Kasumi-1 (cell line): ENCODE results near the gene AKAP14.
"Not testable (repeated sequence)": the region's sequence is repeated elsewhere in the genome, so short reads cannot be mapped to it uniquely, and the experiment has no call there.

Experiments
- DNase-seq, 2 experiments: peaks; one replicate each; lab custom pipeline; 2025; lab: John Stamatoyannopoulos, UW

The AKAP14 gene

DNA sequence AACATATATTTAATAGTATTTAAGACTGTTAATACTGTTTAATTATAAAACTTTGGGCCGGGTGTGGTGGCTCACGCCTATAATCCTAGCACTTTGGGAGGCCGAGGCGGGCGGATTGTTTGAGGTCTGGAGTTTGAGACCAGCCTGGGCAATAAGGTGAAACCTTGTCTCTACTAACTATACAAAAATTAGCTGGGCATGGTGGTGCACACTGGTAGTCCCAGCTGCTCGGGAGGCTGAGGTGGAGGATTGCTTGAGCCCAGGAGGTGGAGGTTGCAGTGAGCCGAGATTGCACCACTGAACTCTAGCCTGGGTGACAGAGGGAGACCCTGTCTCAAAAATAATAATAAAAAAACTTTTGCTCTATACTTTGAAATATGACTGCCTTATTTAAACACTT is 26.7 kb downstream of the AKAP14 start:
- DNase-seq = not testable (repeated sequence)

DNA sequence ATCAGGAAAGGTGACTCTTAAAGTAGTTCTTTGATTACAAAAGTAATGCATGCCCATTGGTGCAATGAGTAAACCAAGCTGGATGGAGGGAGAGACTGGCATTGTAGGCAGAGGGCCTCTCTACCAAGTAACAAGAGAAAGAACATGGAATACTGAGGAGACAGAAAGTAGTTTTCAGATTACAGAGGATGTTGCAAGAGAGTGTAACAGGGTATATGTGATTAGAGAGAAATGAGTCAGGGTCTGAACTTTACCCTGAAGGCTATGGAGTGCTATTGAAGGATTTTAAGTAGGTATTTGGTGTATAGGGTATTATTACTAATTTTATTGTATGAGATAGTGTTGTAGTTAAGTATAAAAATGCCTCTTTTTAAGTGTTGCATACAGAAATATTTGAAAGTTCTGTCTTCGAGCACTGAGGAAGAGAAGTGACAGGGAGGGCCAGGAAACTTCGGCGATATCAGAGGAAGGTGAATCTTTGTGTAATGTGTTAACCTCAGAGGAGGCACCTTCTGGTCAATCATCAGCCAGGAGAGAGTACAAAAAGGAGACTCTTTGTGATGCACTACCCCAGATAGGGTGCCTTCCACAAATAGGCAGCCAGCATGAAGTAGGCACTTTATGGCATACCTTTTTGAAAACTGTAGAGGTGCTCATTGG is 39.7 kb downstream of the AKAP14 start:
- DNase-seq = no peak

DNA sequence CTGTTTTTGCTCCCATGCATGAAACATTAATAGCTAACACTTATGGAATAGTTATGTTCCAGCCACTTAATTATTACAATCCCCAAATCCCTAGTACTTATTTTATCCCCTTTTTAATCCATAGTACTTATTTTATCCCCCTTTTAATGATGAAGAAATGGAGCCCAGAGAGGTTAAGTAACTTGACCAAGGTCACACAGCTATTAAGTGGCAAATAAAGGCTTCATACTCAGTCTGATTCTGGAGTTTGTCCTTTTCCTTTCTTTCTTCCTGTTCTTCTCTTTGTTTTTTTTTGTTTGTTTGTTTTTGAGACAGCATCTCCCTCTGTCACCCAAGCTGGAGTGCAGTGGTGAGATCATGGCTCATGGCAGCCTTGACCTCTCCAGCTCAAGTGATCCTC is 45.6 kb downstream of the AKAP14 start:
- no peak for DNase-seq

DNA sequence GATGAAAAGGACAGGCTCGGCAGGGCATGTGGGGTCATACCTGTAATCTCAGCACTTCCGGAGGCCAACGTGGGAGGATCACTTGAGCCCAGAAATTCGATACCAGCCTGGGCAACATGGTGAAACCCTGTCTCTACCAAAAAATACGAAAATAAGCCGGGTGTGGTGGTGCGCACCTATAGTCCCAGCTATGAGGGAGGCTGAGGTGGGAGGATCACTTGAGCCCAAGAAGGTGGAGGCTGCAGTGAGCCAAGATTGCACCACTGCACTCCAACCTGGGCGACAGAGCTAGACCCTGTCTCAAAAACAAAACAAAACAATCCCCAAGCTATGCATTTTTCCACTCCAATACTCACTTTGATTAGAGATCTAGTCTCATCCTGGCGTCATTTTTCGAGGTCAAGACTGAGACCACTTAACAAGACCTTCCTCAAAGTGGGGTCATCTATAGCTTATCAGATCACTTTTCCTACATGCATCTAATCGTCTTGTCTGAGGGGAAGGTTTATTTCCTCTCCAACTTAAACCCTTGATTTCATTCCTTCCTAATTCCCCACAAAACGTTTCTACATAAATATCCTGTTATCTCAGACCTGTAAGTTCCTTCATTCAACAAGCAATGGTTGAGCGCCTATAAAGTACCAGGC is 46.6 kb downstream of the AKAP14 start:
- DNase-seq = no peak

DNA sequence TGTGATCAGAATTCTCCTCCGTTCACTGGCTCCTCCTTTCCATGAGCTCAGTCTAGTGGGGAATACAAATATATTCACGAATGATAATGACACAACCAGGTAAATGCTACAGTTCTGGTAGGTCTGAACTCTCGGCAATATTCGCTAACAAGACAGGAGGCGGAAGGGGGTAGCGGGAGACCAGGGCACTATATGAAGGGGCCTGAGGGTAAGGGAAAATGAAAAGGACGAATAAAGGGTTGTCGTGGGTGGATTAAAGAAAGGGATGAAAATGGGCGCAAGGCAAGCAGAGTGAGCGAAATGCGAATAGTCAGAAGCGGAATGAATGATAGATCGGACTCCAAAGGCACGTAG is 47.1 kb downstream of the AKAP14 start:
- peak; percentile 13 to 36 for DNase-seq

DNA sequence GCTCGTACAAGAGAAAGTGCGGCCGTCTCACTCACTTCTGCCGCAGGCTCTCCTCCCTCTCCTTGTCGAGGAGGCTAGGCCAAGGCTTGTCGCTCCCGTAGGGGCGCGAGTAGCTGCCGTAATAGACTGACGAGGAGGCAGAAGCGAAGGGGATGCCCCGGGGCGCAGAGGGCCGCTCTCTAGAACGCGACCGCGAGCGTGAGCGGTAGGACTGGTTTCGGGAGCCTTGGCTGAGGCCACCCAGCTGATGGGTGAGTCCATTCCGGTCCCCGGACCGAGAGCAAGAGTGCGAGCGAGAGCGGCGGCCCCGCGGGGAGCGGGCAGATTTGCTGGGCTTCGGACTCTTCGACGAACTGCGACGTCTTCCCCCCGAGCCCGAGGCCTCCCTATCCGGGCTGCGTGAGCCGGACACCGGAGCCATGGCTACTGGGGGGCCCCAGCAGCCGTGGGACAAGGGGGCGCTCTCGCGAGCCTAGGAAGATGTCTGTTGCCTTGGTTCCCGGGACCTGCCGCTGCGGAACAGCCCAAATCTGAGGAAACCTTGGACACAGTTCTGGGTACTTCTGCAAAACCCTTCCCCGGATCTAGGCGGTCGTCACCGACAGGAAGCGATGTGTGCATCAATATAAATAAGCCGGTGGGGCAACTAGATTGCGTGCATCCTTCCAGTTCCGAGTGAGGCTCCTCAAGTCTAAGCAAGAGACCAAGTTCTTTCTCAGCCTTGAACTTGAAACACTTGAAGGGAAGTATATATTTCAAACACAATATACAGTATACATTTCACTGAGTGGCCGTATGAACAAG is 47.7 kb downstream of the AKAP14 start, which contains the start of gene NKAP:
Gene NKAP, minus strand, starts transcription at position 567 of the 804 bp plus-strand sequence. Its CDS starts 146 bp downstream, at position 421.
- DNase-seq = peak; percentile 83 to 87

DNA sequence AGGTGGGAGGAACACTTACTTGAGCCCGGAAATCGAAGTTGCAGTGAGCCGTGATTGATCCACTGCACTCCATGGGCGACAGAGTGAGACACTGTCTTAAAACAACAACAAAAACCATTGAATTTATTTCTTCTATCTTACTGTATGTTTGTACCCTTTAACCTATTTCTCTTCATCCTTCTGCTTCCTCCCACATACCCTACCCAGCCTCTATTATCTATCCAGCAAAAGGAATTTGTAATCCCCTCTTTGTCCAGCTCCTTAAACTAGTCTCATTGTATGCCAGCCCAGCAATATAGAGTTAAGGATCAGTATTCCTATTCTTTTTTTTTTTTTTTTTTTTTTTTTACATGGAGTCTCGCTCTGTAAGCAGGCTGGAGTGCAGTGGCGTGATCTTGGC is 49.8 kb downstream of the AKAP14 start:
- DNase-seq = no peak

DNA sequence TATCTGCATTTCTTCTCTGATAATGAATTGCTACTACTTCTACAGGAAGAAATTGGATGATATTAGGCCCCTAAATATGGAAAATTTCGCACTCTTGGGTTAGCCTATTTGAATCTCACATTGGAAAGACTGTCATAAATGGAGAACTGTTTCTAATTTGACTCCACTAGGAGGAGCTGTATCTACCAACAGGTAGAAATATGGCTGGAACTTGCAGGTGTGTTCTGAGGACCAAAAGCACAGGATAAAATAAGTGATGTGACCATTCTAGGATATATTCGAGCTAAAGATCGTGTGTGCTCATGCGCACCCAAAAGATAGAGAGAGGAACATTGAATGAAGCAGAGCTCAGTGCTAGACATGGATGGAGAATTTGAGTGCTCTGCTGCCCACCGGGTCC is 52.7 kb downstream of the AKAP14 start:
- peak in 1 of 2 experiments; percentile 6 for DNase-seq

DNA sequence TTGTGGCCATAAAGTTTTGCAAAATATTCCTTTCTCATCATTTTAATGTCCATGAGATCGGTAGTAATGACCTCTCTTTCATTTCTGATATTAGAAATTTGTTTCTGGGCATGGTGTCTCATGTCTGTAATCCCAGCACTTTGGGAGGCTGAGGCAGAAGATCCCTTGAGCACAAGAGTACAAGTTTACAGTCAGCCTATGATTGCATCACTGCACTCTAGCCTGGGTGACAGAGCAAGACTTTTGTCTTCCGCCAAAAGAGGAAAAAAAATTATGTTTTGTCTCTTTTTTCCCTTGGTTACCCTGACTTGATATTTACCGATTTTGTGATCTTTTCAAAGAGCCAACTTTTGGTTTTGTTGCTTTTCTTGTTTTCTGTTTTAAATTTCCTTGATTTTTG is 58.7 kb downstream of the AKAP14 start:
- no peak for DNase-seq

DNA sequence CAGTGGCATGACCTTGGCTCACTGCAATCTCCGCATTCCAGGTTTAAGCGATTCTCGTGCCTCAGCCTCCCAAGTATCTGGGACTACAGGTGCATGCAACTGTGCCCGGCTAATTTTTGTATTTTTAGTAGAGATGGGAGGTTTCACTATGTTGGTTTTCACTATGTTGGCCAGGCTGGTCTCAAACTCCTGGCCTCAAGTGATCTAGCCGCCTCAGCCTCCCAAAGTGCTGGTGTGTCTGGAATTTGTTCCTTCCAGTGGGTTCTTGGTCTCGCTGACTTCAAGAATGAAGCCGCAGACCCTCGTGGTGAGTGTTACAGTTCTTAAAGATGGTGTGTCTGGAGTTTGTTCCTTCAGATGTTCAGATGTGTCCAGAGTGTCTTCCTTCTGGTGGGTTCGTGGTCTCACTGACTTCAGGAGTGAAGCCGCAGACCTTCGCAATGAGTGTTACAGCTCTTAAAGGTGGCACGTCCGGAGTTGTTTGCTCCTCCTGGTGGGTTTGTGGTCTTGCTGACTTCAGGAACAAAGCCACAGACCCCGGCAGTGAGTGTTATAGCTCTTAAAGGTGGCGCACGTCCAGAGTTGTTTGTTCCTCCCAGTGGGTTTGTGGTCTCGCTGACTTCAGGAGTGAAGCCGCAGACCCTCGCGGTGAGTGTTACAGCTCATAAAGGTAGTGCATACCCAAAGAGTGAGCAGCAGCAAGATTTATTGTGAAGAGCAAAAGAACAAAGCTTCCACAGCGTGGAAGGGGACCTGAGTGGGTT is 60.3 kb downstream of the AKAP14 start:
- DNase-seq = not testable (repeated sequence)

DNA sequence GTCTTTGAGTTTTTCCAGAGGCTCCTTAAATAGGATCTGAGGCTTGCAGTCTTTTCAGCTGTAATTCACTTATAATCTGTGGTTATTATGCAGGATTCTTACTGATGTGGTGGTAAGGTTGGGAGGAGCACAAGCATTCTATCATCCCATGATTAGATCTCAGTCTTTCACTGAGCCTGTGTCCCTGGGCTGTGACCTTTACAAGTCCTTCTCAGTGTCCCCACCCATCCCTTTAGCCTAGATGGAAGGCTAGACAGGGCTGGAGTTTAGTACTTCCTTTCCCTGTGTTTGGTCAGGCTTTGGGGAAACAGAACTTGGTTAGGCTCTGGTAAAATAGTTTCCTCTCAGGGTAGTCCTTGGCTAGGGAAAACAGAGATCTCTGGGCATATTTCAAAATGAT is 64.9 kb downstream of the AKAP14 start:
- DNase-seq = no peak

DNA sequence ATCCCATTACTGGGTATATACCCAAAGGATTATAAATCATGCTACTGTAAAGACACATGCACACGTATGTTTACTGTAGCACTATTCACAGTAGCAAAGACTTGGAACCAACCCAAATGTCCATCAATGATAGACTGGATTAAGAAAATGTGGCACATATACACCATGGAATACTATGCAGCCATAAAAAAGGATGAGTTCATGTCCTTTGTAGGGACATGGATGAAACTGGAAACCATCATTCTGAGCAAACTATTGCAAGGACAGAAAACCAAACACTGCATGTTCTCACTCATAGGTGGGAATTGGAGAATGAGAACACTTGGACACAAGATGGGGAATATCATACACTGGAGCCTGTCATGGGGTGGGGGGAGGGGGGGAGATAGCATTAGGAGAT is 71.1 kb downstream of the AKAP14 start:
- DNase-seq = not testable (repeated sequence)
